Measurements from ENCODE around the gene RPS6KL1.
"Not testable (repeated sequence)": the region's sequence is repeated elsewhere in the genome, so short reads cannot be mapped to it uniquely, and the experiment has no call there.

The RPS6KL1 gene

DNA sequence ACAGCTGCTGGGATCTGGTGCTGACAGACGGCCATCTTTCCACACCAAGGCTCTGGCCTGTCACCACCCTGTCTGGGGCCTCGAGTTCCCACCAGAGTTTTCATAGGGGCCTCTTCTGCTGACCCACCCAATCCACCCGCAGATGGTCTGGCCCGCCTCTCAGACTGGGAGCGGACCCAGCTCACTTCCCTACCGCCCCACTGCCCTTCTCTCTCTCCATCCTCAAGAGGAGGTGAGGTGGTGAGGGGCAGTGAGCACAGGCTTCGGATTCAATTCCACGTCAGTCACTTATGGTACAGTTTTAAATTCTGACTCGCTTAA, 12.3 kb upstream of the RPS6KL1 start:
- no peak for DNase-seq

DNA sequence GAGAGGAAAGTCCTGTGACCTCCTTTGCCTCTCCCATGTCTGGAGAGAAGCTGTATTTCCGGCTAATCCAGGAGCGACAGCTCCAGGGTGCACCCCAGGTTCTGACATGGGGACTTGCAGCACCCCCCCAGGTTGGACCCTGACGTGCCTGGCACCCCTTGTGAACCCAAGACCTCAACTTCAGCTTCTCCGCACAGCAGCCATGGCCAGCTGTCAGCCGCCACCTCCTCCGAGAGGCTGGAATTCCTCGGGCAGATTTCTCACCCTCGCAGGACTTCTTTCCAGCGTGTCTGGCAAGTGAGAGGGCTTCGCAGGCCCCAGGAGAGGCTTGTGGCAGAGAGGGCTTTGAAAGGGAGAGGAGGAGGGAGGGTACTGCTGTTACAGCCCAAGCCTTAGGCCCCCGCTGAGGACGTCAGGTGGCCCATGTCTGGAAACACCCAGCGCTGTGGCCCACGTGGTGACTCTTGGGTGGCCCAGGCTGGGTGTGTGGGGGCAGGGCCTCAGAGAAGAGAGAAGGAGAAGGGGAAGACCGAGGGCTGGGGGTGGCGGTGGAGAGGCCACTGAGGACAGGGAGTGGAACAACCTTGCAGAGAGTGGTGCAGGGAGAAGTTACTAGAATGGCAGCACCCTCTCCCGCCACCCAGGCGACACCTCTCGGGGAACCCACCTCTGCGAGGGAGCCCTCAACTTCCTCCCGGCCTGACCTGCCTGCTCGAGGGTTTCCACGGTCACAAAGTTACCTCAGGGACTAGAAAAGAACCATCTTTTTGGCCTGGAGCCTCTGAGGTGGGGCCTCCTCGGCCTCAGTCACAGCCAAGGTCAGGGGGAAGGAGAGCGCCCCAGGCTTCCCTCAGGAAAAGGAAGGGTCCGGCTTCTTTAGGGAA, 11.7 kb upstream of the RPS6KL1 start:
- no peak for DNase-seq

DNA sequence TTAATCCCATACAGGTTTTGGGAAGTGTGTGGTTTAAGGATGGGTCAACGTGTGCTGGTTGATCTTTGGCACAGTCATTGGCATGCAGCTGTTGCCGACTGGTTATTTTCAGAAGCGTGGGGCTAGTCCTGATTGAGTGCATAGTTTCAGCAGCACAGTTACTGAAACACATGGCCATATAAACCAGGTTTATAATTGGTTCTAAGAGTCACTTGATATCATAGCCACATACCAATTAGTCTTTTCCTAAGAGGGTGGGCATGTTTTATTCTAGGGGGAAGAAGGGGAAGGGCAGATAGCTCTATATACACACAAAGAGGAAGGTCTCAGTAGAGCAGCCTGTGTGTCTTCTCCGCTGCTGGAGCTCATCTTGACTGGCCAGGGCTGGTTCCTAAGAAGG, 11.0 kb upstream of the RPS6KL1 start:
- no peak for DNase-seq

DNA sequence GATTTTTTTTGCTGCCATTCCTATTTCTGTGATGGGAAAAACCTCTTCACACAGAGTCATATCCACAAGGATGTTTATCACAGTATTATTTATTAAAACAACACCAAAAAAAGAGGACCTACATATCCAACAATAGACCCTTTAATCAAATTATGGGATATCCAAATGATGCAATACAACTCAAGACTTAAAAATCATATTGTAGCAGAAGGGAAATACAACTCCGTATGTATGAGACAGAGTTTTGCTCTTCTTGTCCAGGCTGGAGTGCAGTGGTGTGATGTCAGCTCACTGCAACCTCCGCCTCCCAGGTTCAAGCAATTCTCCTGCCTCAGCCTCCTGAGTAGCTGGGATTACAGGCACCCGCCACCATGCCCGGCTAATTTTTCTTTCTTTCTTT, 9.9 kb upstream of the RPS6KL1 start:
- not testable (repeated sequence) for DNase-seq

DNA sequence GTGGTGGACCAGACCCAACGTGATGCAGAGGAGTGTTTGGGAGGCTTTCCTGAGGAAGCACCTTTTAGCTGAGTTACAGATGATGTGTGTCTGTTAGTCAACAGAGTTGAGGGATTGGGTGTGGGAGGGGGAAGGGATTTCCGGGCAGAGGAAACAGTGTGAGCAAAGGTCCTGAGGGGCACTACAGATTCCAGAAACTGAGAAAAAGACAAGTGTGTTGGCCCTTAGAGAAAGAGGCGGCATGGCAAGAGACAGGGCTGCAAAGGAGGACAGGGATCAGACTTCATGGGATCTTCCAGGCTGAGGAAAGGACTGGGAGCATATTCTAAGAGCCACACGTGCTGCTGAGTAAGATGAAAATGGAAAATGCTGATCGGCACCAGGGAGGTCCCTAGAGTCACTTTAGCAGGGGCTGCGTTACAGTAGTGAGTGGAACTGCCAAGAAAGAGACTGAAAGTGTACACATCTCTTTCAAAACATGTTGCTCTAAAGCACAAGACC, 9.4 kb upstream of the RPS6KL1 start:
- no peak for DNase-seq

DNA sequence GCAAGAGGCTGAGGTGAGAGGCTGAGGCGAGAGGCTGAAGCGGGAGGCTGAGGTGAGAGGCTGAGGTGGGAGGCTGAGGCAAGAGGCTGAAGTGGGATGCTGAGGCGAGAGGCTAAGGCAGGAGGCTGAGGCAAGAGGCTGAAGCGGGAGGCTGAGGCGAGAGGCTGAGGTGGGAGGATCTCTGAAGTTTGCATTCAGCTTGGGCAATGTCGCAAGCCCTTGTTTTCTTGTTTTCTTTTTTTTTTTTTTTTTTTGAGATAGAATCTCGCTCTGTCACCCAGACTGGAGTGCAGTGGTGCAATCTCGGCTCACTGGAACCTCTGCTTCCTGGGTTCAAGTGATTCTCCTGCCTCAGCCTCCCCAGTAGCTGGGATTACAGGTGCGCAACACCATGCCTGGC, 8.7 kb upstream of the RPS6KL1 start:
- not testable (repeated sequence) for DNase-seq

DNA sequence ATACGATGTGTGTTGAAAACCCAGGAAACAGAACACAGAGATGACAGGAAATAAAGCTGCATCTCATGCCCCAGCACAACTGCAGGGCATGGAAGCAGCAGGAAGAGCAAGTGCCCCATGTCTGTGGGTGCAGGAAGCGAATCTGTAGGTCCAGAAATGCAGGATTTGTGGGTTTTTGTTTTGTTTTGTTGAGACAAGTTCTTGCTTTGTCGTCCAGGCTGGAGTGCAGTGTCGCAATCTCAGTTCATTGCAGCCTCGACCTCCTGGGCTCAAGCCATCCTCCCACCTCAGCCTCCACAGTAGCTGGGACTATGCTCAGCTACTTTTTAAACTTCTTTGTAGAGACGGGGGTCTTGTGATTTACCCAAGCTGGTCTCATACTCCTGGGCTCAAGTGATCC, 6.2 kb upstream of the RPS6KL1 start:
- DNase-seq, result no peak

DNA sequence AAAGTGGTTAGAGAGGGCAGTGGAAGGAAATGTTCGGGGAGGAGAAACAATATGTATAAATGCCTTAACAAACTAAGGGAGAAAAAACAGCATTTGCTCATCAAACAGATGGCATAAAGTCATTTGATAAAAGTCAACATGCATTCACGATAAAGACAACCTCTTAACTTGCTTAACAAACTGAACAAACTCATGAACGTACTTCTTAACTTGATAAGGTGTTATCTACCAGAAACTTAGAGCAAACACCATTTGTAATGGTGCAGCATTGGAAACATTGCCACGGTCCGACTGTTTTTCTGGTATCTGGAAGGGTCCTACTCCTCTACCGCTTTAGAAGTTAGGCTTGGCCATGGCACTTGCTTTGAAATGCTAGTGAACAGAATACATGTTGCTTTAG, 4.2 kb upstream of the RPS6KL1 start:
- no peak for DNase-seq

DNA sequence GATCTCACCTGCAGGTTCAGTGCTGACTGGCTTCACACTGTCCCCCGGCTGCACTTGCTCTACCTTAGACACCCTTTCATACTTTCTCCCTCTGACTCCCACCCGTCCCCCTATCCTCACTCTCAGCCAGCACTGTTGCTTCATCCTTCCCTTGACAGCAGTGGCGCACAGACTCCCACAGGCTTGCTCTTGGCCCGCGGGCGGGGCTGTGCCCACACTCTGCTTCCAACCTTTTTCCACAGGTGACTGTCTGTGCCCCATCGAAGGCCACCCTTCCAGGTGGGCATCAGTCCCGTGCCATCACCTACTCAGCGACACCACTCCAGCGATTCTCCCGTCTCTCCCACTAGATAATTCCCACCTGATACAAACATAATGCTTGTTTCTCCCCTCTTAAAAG, 1.0 kb upstream of the RPS6KL1 start:
- no peak for DNase-seq

DNA sequence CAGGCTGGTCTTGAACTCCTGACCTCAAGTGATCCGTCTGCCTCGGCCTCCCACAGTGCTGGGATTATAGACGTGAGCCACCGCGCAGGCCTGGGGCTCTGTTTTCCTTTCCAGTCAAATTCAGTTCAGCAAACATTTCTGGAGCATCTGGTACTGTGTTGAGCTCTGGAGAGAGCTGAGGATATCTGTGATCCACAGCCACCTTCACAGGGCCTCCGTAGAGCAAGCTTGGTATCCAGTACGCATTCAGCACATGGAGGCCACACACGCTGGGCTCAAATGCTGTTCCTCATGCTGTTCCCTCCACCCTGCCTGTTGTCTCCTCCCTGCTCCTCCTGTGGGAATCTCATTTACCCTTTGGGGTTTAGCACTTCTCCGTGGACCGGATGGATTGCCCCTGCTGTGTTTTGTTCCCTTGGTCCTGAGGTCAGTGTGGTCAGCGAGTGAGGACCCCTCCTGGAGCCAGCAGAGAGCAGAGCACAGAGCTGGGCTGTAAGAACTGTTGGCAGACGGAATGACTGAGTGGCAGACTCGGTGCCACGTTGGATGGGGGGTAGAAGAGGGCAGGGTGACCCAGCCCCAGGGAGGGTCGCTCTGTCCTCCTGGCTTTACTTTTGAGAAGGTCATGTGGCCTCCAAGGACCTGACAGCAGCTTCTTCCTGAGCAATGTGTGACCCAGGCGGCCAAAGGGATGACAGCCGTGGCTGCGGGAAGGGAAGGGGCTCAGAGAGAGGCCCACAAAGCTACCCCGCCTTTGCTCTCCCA, 891 bp downstream of the RPS6KL1 start:
- DNase-seq, result no peak

DNA sequence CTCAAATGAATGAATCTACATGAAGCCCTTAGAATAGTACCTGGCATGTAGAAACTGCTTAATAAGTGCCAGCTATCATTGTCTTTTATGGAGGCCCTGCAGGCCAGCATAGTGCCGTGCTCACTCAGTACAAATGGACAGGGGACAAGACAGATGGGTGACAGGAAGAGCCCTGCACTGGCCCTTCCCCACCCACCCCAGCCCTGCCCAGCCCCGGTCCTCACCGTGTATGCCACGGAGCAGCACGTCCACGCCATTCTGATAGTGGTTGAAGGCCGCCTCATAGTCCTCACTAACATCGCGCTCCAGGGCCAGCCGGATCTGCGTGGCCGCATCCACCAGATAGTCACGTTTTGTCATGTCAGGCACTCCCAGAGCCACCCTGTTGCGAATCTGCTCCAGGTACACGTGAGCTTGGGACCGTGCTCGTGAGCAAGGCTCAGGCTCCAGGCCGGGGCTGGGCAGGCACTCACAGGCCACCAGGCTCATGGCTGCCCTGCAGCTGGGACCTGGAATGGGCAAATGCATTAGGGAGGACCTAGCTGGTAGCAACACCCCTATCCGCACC, 1.9 kb downstream of the RPS6KL1 start:
- no peak for DNase-seq

DNA sequence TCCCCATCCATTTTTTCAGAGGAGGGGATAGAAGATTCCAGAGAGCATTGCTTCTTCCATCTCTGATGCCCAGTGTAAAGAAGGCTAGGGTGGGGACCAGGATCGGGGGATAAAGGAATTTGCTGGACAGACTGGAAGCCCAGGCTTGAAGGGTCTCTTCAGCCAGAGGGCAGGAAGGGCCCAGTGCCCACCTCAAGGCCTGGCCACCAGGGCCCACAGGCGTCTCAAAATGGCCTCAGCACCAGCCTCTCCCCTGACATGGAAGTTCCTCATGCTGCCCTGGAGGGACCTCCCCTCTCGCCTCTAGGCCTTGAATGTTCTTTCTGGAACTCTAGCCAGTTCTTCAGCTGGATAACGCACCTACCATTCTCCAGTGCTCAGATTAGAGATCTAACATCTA, 2.8 kb downstream of the RPS6KL1 start:
- no peak for DNase-seq

DNA sequence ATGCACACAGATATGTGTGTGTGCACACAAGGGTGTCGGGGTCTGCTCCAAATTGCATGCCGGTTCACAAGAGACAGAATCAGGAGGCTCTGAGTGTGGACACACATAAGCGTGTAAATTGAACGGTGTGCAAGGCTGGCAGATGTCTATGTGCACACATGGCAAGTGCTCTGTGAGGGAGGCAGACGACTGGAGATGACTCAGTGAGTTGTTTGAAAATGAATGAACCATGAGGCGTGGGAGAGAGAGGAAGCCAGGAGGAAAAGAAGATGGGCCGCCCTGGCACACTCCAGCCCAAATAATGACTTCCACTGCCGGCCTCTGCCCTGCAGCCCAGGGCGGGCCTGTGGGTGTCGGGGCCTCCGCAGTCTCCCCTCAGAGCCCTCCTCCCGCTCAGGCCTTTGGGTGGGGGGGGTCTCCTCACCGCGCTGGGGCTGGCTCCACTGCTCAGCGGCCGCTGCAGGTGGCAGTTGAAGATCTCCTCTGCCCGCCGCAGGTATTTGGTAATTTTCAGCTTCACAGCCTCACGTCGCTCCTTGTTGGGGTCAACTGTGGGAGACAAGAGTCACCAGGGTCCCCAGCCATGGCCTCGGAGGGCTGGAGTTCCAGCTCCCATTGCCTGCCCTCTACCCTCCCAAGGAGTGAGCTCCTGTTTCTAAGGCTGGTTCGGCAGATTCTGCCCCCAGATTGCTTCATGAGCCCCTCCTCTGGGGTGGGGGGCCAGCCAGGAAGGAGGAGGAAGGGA, 3.5 kb downstream of the RPS6KL1 start:
- DNase-seq, result no peak

DNA sequence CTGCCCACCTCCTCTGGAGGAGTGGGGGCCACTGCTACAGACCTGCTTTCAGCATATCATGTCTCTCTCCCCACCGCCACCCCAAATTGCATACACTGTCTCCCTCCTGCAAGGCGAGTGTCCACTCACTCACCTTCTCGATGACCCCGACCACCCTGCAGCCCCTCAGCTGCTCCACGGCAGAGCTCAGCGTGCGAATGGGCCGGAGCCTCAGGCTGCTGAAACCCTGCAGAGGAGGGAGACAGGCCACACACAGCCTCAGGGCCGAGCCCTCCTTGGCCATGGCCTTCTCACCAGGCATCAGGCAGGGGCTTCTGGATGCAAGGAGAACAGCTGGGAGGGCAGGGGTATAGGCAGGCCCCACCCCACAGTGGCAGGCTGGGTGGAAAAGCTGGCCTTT, 4.7 kb downstream of the RPS6KL1 start:
- no peak for DNase-seq

DNA sequence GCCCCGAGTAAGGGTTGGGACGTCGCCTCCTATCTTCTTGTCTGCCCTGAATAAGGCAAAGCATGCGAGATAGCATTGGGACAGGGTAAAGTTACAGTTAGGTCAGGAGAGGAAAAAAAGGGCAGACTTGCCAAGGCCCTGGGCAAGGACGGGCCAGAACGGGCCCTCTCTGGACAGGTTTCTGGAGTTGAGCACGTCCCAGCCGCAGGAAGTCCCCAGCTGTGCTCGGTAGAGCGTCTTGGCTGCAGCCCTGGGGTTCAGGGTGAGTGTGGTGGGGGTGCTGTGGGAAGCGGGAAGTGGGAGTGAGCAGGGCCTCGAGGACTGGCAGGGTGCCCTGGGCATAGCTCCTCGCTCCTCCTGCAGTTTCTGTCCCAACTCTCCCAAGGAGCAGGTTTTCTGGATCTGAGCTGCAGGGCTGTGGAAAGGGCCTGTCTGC, 5.4 kb downstream of the RPS6KL1 start:
- DNase-seq, result no peak

DNA sequence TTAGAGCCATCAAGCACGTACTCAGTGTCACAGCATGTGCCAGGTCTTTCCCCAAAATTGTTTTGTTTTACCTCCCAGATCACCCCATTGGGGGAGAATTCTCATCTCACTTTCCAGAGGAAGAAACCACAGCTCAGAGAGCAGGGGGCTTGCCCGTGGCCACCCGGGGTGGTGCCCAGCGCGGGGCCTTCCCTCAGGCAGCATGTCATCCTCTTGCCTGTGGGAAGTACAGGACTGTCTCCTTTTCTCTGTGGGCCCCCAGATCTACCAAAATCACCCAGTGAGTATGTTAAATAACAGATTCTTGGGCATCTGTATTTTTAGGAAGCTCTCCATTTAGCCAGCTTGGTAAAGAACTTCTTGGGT, 5.9 kb downstream of the RPS6KL1 start:
- no peak for DNase-seq

DNA sequence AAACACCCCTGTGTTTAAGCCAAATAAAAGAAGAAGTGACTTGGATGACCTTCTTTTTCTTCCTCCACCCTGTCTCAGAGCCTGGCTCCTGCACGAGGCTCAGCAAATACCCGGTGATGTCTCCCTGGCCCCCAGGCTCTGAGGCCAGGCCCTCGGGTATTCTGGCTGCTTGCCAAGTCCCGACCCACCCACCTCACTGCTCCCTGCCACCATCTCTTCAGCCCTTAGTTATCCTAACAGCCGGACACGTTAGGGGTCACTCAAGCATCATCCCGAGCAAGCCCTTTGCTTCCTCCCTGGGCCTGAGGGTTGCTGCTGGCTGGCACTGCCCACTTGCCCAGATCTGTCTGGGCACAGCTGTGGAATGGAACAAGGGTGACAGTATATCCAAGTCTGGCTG, 7.2 kb downstream of the RPS6KL1 start:
- DNase-seq, result no peak

DNA sequence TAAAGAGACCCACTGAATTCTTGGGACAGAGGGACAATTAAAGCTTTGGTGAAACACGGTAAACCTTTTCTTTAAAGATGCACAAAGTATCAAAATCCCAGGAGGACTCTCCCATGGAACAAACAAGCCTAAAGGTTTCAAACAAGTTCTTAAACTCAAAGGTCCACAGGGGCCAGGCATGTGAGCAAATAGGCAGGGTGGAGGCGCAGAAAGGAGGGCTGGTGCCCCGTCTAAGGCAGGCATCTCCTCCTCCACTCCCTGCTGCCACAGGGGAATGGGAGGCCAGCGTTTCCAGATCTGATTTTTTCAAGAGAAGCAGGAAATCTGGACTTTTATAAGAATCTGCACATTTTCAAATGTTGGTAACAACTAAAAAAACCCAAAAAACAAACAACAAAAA, 7.6 kb downstream of the RPS6KL1 start:
- no peak for DNase-seq

DNA sequence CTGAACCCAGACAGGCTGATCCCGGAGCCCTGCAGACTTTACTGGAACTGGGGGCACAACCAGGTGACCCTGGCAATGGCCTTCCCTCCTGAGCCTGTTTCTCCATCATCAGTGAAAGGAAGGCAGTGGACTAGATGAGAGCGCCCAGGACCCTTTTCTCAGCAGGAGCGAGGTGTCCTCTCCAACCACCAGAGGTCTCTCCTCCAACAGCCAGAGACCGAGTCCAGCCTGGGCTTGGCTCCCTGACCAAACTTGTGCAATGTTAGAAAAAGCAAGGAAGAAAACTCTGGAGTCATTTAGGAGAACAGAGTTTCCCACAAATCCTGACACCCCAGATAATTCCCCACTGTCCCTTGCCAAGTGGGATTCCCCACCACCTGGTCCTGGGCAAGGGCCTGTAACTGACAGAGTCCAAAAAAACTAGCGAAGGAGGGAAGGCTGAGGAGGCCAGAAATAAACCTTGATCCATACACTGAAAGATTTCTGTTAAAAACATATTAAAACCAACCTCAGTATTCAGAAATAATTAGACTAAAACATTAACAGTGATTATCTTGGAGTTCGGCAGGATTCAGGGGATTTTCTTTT, 9.0 kb downstream of the RPS6KL1 start:
- no peak for DNase-seq

DNA sequence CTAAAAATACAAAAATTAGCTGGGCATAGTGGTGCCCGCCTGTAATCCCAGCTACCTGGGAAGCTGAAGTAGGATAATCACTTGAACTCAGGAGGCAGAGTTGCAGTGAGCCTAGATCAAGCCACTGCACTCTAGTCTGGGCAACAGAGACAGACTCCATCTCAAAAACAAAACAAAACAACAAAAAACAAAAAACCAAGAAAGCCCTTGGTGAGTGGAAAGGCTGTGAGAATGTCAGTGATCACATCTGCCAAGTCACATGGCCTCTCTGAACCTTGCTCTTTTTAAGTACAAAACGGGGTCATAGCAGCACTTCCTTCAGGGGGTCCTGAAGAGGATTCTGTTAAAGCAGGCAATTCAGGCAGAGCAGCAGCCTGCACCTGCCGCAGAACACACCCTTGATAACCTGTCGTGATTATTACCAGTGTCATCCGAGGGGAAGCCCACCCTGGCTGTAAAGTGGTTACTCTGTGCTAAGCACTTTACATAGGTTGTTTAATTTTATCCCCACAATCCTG, 9.6 kb downstream of the RPS6KL1 start:
- no peak for DNase-seq

DNA sequence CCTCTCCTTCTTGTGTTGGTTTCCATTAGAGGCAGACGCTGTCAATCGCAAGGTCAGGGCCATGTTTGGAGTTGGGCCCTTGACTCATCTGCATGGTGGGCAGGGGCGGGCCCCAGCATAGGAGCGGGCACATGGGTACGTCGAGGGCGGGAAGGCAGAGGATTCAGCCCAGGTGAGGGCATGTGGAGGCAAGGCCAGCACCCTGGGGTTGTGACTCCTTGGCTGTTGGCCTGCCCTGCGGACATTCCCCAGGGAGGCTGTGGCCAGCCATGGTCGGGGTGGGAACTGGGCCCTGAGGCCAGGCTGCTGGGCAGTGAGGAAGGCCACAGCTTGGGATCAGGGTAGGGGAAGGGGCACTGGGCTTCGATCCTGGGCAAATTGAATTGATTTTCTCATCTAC, 10.3 kb downstream of the RPS6KL1 start:
- DNase-seq, result no peak

DNA sequence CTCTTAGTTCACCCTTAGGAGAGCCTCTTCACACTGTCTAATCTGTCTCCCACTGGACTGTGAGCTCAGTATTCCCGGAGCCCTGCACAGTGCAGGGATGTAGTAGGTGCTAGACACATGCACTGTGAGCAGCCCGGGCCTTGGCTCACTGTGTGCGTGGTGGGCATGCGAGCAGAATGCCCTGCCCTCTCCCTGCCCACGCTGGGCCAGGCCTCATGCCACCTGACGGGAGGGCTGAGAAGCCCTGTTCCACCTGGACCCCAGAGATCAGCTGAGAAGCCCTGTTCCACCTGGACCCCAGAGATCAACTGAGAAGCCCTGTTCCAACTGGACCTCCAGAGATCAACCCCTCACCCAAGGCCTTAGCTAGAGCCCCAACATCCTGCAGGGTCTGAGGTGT, 10.9 kb downstream of the RPS6KL1 start:
- DNase-seq, result no peak

DNA sequence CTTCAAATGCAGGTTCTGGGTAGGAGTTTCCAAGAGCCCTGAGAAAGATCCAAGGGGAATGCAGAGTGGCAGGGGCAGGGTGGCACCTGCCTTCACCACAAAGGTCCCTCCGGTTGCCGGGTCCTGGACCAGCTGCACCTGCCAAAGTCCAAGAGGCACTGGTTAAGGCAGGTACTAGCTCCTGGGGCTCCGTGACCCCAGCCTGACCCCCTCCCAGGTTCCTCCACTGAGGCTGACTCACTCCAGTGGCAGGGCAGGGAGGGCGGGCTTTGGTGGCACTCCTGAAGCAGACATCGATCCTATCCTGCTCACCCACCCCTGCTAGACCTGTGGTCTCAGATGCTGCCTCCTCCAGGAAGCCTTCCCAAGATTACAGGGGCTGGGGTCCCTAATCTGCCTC, 11.4 kb downstream of the RPS6KL1 start:
- no peak for DNase-seq

Data from CD4-positive, alpha-beta T cell treated with Interleukin-15 for 1 hour (primary cell).